ENCODE results near the gene NDST4. TPM values are rescaled to one million over a fixed set of nuclear protein-coding genes. Genes with fewer than 3 reads are reported as not detected.

Gene NDST4
- total and polyA plus RNA-seq, 4 donors = 0.65 TPM; not detected in 3

DNA sequence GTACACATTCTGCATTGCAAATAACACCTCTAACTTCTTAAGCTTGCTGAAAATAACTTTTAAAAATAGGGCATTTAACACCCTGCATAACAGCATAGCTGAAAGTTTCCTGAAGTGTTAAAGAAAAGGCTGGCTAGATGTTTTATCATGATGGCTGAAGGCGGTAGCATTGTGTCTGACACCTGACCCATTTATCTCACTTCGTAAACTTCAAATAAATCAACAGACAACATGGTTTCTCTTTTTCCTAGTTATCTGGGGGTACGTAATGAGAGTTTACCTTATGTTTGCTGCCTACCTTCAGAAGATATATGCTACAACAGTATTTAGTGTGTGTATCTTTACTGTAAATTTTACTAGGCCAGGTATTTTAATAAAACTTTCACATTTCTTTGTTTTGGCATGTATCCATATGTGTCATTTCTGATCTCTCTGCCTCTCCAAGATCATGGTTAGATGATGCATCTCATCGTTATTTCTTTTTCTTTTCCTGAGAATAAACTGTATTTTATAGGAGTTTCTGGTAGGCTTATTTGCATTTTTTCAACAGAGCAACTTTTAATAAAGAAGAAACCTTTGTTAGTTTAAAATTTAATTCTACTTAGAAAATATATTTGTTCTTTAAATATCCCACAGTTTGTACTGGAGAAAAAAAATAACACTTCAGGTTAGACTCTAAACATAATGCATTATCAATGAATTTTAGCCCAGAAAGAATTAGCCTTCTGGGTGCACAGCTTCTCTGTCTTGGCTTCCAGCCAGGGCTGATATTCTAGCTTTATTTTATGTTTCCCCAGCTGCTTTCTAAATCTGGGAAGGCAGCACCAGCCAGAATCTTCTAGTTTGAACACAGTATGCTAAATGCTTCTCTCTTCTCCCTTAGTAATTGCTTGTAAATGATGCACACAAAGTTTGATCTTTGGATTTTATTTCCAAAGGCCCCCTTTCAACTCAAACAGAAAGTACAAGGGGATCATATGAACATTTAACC lies 2.9 kb downstream of the NDST4 start:
- Histone ChIP-seq H3K27ac (ENCODE audit: low read depth in 1 of 2, low read length in 1 of 2) (no peak overlapping the region), H3K36me3 (ENCODE audit: control insufficient read depth in 4 of 4, insufficient read depth in 4 of 4, low read length in 4 of 4) (no peaks in the 10 kb centered on the region), H3K27me3 (ENCODE audit: control insufficient read depth in 3 of 3, insufficient read depth in 3 of 3, low read length in 2 of 3) (no peaks in the 10 kb centered on the region), H3K9ac (ENCODE audit: insufficient read depth in 1 of 2, low read length in 2 of 2) (no peak overlapping the region), H3K4me3 (no peak overlapping the region), H3K4me1 (ENCODE audit: control insufficient read depth in 5 of 5, insufficient read depth in 5 of 5, low read length in 5 of 5) (peaks cover 0 to 6% (median 0%) of the 10 kb centered on the region in 5 donors), H3K9me3 (ENCODE audit: control insufficient read depth in 4 of 4, insufficient read depth in 3 of 4, low read length in 3 of 4) (no peaks in the 10 kb centered on the region)
- DNase-seq (peak; percentile 36 to 87 (median 82)), ATAC-seq (ENCODE audit: insufficient read depth, low FRiP score) (no peak)
- WGBS, 2 donors = 76 to 78% methylated on average over 4 of the region's 4 CpGs
- TF ChIP-seq, protein P1, sequence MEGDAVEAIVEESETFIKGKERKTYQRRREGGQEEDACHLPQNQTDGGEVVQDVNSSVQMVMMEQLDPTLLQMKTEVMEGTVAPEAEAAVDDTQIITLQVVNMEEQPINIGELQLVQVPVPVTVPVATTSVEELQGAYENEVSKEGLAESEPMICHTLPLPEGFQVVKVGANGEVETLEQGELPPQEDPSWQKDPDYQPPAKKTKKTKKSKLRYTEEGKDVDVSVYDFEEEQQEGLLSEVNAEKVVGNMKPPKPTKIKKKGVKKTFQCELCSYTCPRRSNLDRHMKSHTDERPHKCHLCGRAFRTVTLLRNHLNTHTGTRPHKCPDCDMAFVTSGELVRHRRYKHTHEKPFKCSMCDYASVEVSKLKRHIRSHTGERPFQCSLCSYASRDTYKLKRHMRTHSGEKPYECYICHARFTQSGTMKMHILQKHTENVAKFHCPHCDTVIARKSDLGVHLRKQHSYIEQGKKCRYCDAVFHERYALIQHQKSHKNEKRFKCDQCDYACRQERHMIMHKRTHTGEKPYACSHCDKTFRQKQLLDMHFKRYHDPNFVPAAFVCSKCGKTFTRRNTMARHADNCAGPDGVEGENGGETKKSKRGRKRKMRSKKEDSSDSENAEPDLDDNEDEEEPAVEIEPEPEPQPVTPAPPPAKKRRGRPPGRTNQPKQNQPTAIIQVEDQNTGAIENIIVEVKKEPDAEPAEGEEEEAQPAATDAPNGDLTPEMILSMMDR (IDR thresholded peaks at IDR 0.05; ENCODE audit: control extremely low read depth, extremely low read depth) = no peak

DNA sequence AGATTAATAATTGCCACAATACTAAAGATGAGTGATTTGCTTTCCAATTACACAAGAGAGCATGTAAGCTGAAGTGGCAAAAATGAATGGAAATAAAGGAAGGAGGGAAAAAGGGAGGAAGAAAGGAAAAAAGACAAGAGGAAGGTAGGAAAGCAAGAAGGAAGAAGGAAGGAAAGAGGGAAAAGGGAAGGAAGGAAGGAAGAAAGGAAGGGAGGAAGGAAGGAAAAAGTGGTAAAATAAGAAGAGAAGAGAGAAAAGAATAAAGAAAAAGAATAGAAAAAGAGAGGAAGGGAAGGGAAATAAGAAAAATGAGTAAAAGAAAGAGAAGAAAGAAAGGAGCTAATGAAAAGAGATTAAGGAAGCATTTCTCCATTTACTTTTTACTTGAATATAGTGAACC lies 4.6 kb downstream of the NDST4 start:
- Histone ChIP-seq H3K4me3 (no peak overlapping the region), H3K4me1 (ENCODE audit: control insufficient read depth in 5 of 5, insufficient read depth in 5 of 5, low read length in 5 of 5) (peaks cover 0 to 5% (median 0%) of the 10 kb centered on the region in 5 donors), H3K36me3 (ENCODE audit: control insufficient read depth in 4 of 4, insufficient read depth in 4 of 4, low read length in 4 of 4) (no peaks in the 10 kb centered on the region), H3K27ac (ENCODE audit: low read depth in 1 of 2, low read length in 1 of 2) (no peak overlapping the region), H3K9ac (ENCODE audit: insufficient read depth in 1 of 2, low read length in 2 of 2) (no peak overlapping the region), H3K9me3 (ENCODE audit: control insufficient read depth in 4 of 4, insufficient read depth in 3 of 4, low read length in 3 of 4) (no peaks in the 10 kb centered on the region), H3K27me3 (ENCODE audit: control insufficient read depth in 3 of 3, insufficient read depth in 3 of 3, low read length in 2 of 3) (no peaks in the 10 kb centered on the region)
- no peak for ATAC-seq (ENCODE audit: insufficient read depth, low FRiP score)
- TF ChIP-seq, protein P1 (IDR thresholded peaks at IDR 0.05; ENCODE audit: control extremely low read depth, extremely low read depth) = no peak
- DNase-seq = no peak

DNA sequence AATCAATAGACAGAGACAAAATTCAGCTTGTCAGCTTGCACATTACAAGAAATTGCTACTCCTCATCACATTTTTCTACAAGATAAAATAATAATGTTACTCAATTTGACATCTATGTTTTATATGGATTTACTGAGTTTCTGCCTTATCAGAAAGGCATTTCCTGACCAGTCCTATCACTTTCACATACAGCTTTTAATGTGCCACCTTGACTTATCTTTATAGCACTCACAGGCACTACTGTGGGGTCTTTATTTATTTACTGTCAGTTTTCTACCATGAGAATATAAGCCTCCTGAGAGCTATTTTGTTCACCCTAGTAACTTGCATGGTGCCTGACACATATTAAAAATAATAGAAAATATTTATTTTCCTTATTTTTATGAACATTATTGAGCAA lies 6.0 kb downstream of the NDST4 start:
- H3K9ac ChIP-seq (ENCODE audit: insufficient read depth in 1 of 2, low read length in 2 of 2) = no peak overlapping the region
- H3K27me3 ChIP-seq (ENCODE audit: control insufficient read depth in 3 of 3, insufficient read depth in 3 of 3, low read length in 2 of 3) = no peaks in the 10 kb centered on the region
- DNase-seq (no peak), ATAC-seq (ENCODE audit: insufficient read depth, low FRiP score) (no peak)
- no peak overlapping the region for H3K4me3 ChIP-seq
- H3K4me1 ChIP-seq (ENCODE audit: control insufficient read depth in 5 of 5, insufficient read depth in 5 of 5, low read length in 5 of 5) = peaks cover 0 to 3% (median 0%) of the 10 kb centered on the region in 5 donors
- TF ChIP-seq, protein P1 (IDR thresholded peaks at IDR 0.05; ENCODE audit: control extremely low read depth, extremely low read depth) = no peak
- H3K9me3 ChIP-seq (ENCODE audit: control insufficient read depth in 4 of 4, insufficient read depth in 3 of 4, low read length in 3 of 4) = no peaks in the 10 kb centered on the region
- H3K36me3 ChIP-seq (ENCODE audit: control insufficient read depth in 4 of 4, insufficient read depth in 4 of 4, low read length in 4 of 4) = no peaks in the 10 kb centered on the region
- H3K27ac ChIP-seq (ENCODE audit: low read depth in 1 of 2, low read length in 1 of 2) = no peak overlapping the region

Data from lung (tissue), 12 donors.